GM19035 (cell line): ENCODE data around the gene LEP.

Source experiments
- ATAC-seq: cut with Tn5 transposase; IDR thresholded peaks from one replicate; pipeline ENCODE4 v1.9.1; 2021; ENCODE audit not compliant: unreplicated experiment

LEP gene

DNA sequence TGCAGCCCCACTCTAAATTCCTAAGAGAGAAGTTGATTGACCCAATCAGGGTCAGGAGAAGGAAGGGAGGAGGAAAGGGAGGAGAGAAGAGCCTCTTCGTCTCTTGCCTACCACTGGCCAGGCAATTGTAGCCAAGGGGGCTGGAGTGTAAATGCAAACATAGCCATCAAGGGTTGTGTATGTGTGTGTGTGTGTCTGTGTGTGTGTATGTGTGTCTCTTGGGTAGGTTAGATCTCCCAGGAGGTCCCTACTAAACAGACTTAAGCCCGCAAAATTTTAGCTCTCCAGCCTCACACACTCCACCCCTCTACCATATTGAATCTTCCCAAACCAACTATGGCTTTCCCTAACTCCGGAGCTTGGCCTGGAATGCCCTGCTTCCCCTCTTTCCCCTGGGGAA lies 3.8 kb downstream of the LEP start:
- ATAC-seq, result no peak

DNA sequence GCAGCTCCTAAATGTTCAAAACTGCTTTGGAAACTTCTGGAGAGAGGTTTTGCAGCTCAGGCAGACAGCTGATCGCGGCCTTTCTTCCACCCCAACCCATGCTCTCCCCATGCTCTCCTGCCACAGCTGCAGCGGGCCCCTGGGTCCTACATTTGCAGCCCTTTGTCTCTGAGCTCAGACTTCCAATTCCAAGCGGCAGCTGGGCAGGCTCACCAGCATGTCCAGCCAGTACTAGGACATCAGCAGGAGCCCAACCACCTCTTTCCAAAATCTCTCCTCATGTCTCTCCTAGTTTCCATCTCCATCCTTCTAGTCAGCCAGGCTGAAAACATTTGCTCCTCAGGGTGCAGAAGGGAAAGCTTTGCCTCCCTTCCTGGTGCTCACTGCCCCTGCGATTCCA lies 6.0 kb downstream of the LEP start:
- no peak for ATAC-seq

DNA sequence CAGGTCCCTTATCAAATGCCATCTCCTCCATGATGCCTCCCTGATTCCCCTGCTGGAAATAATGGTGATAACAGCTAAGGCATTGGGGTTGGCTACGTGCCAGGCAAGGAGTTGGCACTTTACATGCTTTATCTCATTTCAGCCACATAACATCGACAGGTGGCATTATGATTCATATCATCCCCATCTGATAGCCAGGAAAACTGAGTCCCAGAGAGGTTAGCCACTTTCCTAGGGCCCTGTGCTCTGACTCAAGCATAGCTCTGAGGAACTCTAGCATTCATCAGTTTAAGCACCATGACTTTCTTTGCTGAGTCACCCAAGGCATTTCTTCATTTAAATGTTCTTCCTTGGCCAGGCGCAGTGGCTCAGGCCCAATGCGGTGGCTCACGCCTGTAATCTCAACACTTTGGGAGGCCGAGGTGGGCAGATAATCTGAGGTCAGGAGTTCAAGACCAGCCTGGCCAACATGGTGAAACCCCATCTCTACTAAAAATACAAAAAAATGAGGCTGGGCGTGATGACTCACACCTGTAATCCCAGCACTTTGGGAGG lies 6.6 kb downstream of the LEP start:
- ATAC-seq, result no peak

DNA sequence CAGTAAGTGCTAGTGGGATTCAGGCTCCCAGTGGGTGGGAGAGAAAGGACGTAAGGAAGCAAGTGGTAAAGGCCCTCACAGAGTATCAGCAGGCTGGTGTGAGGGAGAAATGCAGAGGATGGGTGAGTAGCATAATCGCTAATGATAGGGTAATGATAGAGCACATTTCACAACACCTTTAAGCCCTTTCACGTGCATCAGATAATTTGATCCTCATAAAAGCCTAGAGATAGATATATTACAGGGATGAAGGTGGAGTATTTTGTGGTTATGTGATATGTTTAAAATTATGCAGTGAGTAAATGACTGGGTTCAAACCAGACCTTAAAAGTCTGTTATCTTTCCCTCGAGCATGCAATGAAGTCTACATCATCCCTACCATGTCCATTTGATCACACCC lies 10.3 kb downstream of the LEP start:
- no peak for ATAC-seq

DNA sequence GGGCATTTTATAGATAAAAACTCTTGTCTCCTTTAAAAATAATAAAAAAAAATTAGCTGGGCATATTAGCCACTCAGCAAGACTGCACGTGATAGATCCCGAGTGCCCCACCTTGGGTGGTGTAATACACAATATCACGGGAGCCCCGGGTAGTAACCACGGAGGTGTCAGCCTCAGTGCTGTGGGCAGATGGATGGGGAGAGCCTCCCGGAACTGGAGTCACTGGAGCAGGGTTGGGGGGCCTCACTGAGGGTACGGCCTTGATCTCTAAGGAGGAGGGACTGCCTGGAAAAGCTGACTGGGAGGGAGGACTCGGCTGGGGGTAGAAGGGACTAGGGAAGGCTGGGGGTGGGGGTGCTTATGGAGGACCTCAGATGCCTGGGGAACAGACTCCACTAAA lies 12.6 kb downstream of the LEP start:
- ATAC-seq, result no peak

DNA sequence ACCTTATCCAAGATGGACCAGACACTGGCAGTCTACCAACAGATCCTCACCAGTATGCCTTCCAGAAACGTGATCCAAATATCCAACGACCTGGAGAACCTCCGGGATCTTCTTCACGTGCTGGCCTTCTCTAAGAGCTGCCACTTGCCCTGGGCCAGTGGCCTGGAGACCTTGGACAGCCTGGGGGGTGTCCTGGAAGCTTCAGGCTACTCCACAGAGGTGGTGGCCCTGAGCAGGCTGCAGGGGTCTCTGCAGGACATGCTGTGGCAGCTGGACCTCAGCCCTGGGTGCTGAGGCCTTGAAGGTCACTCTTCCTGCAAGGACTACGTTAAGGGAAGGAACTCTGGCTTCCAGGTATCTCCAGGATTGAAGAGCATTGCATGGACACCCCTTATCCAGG lies 13.4 kb downstream of the LEP start:
- ATAC-seq, result no peak

DNA sequence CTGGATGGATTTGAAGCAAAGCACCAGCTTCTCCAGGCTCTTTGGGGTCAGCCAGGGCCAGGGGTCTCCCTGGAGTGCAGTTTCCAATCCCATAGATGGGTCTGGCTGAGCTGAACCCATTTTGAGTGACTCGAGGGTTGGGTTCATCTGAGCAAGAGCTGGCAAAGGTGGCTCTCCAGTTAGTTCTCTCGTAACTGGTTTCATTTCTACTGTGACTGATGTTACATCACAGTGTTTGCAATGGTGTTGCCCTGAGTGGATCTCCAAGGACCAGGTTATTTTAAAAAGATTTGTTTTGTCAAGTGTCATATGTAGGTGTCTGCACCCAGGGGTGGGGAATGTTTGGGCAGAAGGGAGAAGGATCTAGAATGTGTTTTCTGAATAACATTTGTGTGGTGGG lies 14.2 kb downstream of the LEP start:
- no peak for ATAC-seq

DNA sequence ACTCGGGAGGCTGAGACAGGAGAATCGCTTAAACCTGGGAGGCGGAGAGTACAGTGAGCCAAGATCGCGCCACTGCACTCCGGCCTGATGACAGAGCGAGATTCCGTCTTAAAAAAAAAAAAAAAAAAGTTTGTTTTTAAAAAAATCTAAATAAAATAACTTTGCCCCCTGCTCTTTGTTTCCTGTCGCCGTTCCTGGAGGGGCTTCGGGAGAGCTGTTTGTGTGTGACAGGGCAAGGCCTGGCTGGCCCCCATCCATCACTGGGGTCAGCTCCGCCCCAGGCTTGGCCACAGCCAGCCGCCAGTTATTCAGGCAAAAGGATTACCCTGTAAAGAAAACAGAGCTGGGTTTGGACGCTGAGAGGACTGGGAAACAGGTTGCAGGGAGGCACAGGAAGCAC lies 16.4 kb downstream of the LEP start:
- ATAC-seq, result no peak

DNA sequence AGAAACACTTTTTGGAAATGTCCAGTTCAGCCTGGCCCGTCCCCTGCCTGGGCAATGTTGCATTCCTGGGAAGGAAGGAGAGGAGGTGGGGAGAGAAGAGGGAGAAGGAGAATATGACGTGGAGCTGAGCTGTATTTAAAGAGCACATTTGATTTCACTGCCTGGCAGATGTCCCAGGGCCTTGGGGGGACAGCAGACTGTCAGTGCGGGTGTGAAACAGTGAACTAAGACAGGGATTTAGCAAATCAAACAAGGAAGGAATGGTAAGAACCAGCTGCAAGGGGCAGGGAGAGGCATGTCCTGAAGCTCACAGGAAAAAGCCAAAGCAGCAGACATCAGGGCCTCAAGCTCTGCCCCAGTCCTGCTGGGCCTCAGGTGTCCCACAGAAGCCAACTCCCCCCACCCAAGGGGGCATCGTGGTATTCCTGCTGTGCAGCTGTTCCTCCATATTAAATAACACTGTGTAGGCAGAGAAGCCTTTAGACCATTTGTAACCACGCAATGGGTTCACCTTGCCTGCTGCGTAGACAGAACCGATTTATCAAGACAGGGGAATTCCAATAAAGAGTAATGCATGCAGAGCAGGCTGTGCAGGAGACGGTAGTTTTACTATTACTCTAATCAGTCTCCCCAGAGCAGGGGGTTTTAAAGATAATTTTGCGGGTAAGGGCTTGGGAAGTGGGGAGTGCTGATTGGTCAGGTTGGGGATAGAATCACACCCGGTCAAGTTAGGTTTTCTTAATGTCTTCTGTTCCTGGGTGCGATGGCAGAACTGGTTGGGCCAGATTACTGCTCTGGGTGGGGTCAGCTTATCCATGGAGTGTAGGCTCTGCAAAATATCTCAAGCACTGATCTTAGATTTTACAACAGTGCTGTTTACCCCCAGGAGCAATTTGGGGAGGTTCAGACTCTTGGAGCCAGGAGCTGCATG lies 18.3 kb downstream of the LEP start:
- no peak for ATAC-seq

DNA sequence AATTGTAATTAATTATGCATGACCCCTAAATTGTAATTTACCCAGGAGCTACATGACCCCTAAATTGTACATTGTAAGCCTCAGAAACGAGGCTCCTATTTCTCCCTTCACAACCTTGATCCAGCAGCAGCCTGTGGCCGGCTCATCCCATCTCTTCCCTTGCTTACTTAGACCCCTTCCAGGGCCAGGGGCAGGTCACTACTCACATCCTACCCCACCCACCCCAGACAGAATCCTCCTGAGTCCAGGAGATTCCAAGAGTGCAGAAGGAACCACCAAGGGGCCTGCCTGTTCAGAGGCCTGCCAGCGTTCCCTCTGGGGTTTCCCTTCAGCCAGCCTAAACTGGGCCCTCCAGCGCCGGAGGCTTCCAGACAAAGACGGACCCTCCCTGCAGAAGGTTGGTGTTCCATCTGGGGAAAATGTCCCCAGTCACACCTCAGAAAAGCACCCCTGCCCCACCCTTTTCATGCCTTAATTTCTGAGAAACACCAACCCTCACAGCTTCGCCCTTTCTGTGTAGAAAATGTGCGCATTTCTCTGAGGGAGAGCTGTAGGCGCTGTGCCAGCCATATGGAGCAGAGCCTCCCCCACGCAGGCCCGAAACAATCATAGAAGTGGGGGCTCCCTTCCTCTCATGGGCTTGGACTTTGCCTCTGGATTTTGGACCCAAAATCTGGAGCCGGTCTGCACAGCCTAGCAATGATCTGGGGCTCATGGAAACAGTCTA lies 19.2 kb downstream of the LEP start:
- ATAC-seq, result no peak

DNA sequence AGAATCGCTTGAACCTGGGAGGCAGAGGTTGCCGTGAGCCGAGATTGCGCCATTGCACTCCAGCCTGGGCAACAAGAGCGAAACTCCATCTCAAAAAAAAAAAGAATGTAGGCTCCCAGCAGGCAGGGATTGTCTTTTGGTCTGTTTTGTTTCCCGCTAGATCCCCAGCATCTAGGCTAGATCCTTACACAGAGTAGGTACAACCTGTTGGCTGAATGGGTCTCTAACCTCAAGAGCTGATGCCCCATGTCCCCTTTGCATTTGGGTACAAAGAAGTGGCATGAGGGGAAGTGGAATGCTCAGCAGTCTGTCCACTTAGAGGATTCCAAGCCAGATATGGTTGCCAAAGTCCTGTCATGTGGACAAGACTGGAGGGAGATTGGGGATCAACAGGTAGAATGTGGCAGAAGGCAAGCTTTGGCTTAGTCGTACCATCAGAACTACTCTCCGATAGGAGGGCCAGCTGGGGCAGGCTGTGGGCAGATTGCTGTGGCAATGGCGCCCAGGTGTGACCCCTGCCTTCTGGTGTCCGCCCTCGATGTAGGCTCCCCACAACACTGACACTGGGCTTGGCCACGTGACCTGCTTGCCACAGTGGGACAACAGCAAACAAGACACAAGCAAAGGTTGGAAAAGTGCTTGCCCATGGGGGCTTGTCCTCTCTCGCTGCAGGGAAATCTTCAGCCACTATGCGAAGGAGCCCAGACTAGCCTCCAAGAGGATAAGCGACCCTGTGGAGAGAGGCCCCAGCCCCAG lies 21.4 kb downstream of the LEP start:
- ATAC-seq, result no peak

DNA sequence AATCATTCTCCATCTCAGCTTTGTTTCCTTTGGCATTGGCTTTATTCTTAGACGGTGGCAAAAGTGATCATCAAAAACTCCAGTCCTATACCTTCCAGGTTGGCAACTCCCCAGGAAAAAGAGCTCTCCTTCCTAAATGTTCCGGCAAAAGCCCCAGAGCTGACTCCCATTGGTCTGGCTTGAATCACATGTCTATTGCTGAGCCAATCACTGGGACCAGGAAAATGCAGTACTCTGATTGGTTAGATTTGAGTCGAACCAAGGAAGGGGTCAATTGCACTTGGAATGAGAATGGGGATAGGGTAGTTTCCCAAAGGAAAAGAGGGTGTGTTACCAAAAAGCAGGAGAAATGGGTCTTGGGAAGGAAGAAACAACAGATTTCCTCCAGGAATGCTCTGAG lies 22.3 kb downstream of the LEP start:
- no peak for ATAC-seq

DNA sequence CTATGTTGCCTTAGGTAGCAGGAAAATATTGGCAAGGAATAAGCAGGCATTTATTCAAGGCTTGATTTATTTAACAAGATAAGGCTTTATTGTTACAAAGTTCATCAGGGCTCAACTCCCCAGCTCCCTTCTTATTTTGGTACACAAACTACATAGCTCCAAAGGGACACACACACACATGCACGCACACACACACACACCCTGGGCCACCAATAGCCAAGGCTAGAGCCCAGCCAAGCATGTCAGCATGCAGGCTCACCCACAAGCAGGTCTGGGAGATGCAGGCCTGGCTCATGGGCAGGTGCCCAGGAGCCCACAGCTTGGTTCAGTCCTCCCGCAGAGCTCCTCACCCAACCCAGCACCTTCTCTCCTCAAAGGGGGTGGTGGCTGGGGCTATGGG lies 23.4 kb downstream of the LEP start:
- ATAC-seq, result no peak

DNA sequence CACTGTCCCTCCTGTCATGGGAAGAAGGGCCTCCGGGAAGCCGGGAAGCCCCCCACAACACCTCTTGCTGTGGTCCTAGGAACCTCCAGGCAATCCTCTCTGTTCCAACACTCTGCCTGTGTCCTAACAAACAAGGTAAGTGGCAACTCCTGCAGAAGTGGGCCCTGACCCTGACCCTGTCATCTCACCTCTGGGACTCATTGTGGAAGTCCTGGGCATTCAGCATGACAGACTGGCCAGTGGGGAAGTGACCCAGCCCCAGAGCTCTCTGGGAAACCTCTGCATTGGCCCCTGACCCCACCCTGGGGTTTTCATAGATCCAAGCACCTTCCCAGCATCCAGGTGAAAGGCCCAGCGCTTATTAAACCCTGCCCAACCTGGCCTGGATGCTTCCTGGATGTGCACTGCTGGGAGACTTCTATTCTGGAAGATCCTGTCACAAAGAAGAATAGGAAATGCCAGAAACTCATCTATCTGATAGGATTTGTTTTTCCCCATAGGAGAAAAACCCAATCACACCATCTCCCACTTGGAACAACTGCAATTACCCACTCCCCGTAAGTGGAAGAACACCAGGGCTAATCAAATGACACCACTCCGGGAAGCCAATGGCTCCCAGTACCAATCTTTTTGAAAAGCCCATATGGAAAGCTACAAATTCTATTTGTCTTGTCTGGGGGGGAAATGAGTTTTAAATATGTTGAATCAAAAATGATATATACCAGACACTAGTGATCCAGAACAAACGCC lies 24.3 kb downstream of the LEP start:
- no peak for ATAC-seq

DNA sequence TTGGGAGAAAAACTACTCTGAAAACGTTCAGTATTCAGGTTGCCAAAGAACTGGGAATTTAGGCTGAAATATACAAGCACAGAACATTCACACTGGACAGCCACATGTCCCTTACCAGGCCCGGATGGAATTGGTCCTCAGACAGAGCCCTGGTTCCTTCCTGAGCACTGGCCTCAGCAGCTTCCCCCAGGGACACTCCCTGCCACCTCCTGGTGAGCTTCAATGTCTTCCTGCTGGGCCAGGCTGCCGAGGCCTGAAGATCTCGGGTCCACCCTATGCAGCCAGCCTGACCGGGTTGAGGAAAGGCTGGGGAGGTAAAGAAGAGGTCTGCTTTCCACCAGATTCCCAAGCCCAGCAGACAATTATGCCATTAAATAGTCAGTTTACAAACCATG lies 24.8 kb downstream of the LEP start:
- no peak for ATAC-seq

DNA sequence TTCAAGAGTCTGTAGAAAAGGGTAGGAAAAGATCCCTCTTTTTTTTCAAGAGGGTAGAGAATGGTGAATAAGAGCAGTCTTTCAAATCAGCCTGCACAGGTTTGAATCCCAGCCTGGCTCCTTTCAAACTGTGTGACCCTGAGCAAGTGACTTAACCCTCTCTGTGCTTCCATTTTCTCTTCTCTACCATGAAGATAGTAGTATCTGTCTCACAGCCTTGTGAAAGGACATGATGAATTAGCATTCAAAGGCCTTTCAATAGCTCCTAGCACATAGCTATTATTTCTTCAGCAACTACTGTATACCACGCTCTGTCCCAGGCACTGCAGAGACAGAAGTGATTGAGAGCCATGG lies 25.4 kb downstream of the LEP start:
- no peak for ATAC-seq

DNA sequence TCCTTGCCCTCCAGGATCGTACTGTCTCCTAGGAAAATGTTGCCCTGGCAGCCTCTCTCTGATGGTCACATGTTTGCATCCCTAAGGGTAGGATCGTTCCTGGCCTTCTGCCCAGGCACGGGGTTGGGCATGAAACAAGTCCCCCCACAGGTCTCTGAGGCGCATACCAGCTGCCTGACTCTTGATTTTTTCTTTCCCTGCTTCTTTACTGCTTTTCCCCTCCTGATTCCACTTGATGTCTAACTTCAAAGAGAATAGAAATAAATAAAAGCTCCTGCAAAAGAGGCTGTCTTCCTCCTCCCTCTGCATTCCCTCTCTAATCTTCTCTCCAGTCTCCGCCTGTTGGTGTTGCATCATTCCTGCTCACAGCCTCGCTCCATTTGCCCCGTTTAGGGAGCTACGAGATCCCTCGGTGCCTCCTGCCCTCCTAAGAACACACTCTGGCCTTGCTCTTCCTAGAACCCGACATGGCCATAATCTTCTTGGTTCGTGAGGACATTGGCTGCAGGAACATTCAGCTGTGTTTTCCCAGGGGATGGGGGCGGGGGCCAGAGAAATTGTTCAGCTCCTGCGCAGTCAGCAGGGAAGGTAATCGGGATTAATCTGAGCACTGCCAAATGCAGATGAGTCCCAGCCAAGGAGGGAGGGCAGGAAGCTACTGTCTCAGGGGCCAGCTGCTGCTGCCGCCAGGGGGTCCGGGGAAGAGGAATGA lies 26.0 kb downstream of the LEP start:
- no peak for ATAC-seq

DNA sequence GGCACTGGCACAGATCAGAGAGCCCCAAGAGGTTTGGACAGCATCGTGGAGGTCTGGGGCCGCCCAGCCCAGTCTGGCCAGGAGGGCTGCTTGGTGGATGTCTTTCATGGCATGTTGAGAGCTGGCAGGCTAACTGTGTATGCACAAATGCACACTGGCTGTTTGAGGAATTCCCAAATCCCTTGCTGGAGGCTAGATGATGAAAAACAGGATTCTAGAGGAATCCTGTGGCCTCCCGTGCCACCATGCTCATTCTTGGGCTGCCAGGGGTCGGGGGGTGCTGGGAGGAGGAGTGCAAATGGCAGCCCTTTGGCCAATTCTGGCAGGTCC lies 26.5 kb downstream of the LEP start:
- no peak for ATAC-seq

DNA sequence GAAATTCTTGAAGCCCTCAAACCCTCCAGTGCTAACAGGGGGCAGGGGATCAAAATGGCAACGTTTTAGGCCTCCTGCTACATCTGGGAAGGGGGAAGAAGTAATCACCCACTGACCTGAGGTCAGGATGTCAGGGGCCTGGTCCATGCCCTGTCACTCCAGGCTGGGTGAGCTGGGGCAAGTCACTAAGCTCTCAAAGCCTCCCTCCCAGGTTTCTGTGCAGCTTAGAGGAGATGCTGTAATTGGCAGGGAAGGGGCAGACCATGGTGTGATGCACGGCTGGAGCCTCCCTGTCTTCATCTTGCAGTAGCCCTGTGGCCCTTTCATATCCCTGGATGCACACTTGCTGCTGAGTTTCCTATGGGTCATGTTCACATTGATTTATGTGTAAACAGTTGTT lies 27.2 kb downstream of the LEP start:
- ATAC-seq, result no peak

DNA sequence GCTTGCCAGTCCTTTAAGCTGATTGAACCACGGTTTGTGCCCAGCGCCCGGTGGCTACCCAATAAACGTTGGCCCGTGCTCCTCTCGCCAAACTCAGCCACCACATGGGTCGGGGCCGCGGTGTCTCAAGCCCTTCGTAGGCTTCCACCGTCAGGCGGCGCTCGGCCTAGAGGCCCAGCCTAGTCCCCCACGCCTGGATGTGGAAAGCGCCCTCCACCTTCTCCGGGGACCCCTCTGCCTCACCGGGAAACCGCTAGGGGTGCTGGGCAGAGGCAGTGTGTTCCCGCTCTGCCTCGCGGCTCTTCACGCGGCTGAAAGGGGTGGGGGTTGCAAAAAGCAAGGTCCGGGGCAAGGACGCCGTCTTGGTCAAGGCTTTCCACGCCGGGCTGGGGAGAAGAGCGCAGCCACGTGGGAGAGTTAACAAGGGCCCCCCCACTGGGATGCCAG lies 29.8 kb downstream of the LEP start:
- no peak for ATAC-seq
